Endothelial cell of umbilical vein (primary cell): ENCODE measurements around the gene HMCN1. TPM values are rescaled to one million over a fixed set of nuclear protein-coding genes. Genes with fewer than 3 reads are reported as not detected.

Experiments used
- BruUV-seq: library from RNA; stranded (reverse); fragments of 400-500 nt; replicated peaks from 2 replicates; lab custom pipeline; 2021; lab: Mats Ljungman, UMichigan
- CTCF ChIA-PET: fragments of 300-600, 350-600 bp; sonication (Branson Sonifier 250); formaldehyde crosslinking; loops from one replicate; lab custom pipeline; 2021; ENCODE audit warnings: antibody characterized with exemption, inconsistent platforms; lab: Charles Lee
- POLR2A ChIA-PET: fragments of 300-600, 350-600 bp; sonication (Branson Sonifier 250); formaldehyde crosslinking; loops from one replicate; lab custom pipeline; 2021; ENCODE audit warnings: antibody characterized with exemption, inconsistent platforms; lab: Charles Lee
- DNase-seq: peaks from one replicate; pipeline ENCODE4 v3.0.0-alpha.2; 2011; ENCODE audit warnings: low read depth, low spot score
- FAIRE-seq: peaks from 2 replicates; lab custom pipeline; 2011; peaks lifted over from hg19 to GRCh38; lab: Jason Lieb, UNC
- H2AFZ ChIP-seq: 2 replicates; pipeline ENCODE4 v1.6.0; 2012; ENCODE audit warnings: low read depth, low read length, control low read depth, inconsistent platforms
- H3K27ac ChIP-seq: 2 replicates; pipeline ENCODE4 v1.5.1; 2011; ENCODE audit warnings: low read depth, mild to moderate bottlenecking, control low read depth, low read length, moderate library complexity; ENCODE audit not compliant: insufficient read depth
- H3K27me3 ChIP-seq, 2 experiments: 2 replicates each; pipeline versions ENCODE4 v1.6.0 to v1.6.1; 2011; ENCODE audit warnings: low read length in 2 of 2, mixed read lengths in 1 of 2; ENCODE audit not compliant: control insufficient read depth in 2 of 2, insufficient read depth in 2 of 2
- H3K36me3 ChIP-seq, 2 experiments: 2 replicates in 1 of 2; 3 replicates in 1 of 2; pipeline ENCODE4 v1.5.1; 2011; ENCODE audit warnings: low read length in 2 of 2, mild to moderate bottlenecking in 1 of 2, moderate library complexity in 1 of 2; ENCODE audit not compliant: control insufficient read depth in 2 of 2, insufficient read depth in 2 of 2; ENCODE audit errors: extremely low read depth in 1 of 2
- H3K4me1 ChIP-seq: 3 replicates; pipeline ENCODE4 v1.5.1; 2011; ENCODE audit warnings: mild to moderate bottlenecking, low read length; ENCODE audit not compliant: control insufficient read depth, insufficient read depth; ENCODE audit errors: extremely low read depth
- H3K4me2 ChIP-seq: 2 replicates; pipeline ENCODE4 v1.6.1; 2011; ENCODE audit warnings: low read length, control low read depth, mixed read lengths; ENCODE audit not compliant: insufficient read depth
- H3K4me3 ChIP-seq, 3 experiments: fragments of 200-600 bp in 1 of 3; sonication (generic), shearing (Covaris generic) in 1 of 3; replicated peaks in 1 of 3; 2 replicates each; pipeline ENCODE4 v1.5.1; 2011 to 2016; ENCODE audit warnings: control low read depth in 3 of 3, low read length in 3 of 3, mild to moderate bottlenecking in 2 of 3, inconsistent platforms in 1 of 3, low read depth in 1 of 3, moderate library complexity in 1 of 3; ENCODE audit not compliant: insufficient read depth in 1 of 3
- H3K79me2 ChIP-seq: 2 replicates; pipeline ENCODE4 v1.6.0; 2012; ENCODE audit warnings: low read length, inconsistent platforms; ENCODE audit not compliant: control insufficient read depth, insufficient read depth
- H3K9ac ChIP-seq: replicated peaks from 2 replicates; pipeline ENCODE3; 2011; ENCODE audit warnings: low read length, control low read depth; ENCODE audit not compliant: insufficient read depth; ENCODE audit errors: extremely low read depth
- H3K9me1 ChIP-seq: replicated peaks from 3 replicates; pipeline ENCODE4 v1.6.0; 2011; ENCODE audit warnings: mild to moderate bottlenecking, low read length; ENCODE audit not compliant: control insufficient read depth, insufficient read depth; ENCODE audit errors: extremely low read depth
- H3K9me3 ChIP-seq: replicated peaks from 2 replicates; pipeline ENCODE4 v1.5.1; 2012; ENCODE audit warnings: low read length, inconsistent platforms; ENCODE audit not compliant: control insufficient read depth, insufficient read depth
- H4K20me1 ChIP-seq: replicated peaks from 2 replicates; pipeline ENCODE3; 2011; ENCODE audit warnings: mild to moderate bottlenecking, low read length; ENCODE audit not compliant: control insufficient read depth, insufficient read depth; ENCODE audit errors: extremely low read depth
- CTCF ChIP-seq, 2 donors: IDR thresholded peaks; 1 replicate in 1 of 2; 2 replicates in 1 of 2; pipeline ENCODE4 v1.5.1; 2011; ENCODE audit warnings: low read length in 2 of 2, mild to moderate bottlenecking in 2 of 2, moderate library complexity in 2 of 2, control low read depth in 1 of 2, inconsistent platforms in 1 of 2, low read depth in 1 of 2; ENCODE audit not compliant: insufficient read depth in 1 of 2; ENCODE audit errors: extremely low read depth in 1 of 2
- EZH2 ChIP-seq: IDR thresholded peaks from 2 replicates; pipeline ENCODE4 v1.6.1; 2012; ENCODE audit warnings: borderline replicate concordance, low read depth, mild to moderate bottlenecking, moderate library complexity, low read length, inconsistent platforms; ENCODE audit not compliant: severe bottlenecking
- FOS ChIP-seq: IDR thresholded peaks from 2 replicates; pipeline ENCODE4 v1.6.1; 2011; ENCODE audit warnings: mild to moderate bottlenecking, low read length, moderate library complexity, borderline replicate concordance; ENCODE audit not compliant: insufficient read depth
- GATA2 ChIP-seq: IDR thresholded peaks from 2 replicates; pipeline ENCODE4 v1.7.0; 2011; ENCODE audit warnings: low read depth, mild to moderate bottlenecking, moderate library complexity, mixed read lengths, low read length; ENCODE audit not compliant: insufficient read length, insufficient read depth
- JUN ChIP-seq: IDR thresholded peaks from 2 replicates; pipeline ENCODE4 v1.6.1; 2011; ENCODE audit warnings: borderline replicate concordance, low read depth; ENCODE audit not compliant: insufficient read length, insufficient read depth
- MAX ChIP-seq: IDR thresholded peaks from 2 replicates; pipeline ENCODE4 v1.6.1; 2011; ENCODE audit not compliant: insufficient read depth, insufficient read length
- MYC ChIP-seq: IDR thresholded peaks from one replicate; pipeline ENCODE4 v1.6.1; 2011; ENCODE audit warnings: mild to moderate bottlenecking, low read depth, low read length
- POLR2A ChIP-seq: IDR thresholded peaks from 2 replicates; pipeline ENCODE4 v1.6.1; 2012; ENCODE audit warnings: low read depth, mild to moderate bottlenecking, control low read depth, low read length
- POLR2AphosphoS5 ChIP-seq: IDR thresholded peaks from 2 replicates; pipeline ENCODE4 v1.6.1; 2012; ENCODE audit warnings: low read depth, mild to moderate bottlenecking, control low read depth, low read length, moderate library complexity; ENCODE audit not compliant: insufficient read depth
- dilution Hi-C: fragments of 300-500 bp; cut with MboI; formaldehyde crosslinking; loops from one replicate; pipeline ENCODE4 v1.15.0; 2019; ENCODE audit warnings: low sequenced_read_pairs; ENCODE audit not compliant: extremely low pct_ligation_motif_present
- intact Hi-C: fragments of 100-400 bp; cut with micrococcal nuclease; formaldehyde crosslinking; loops from one replicate; pipeline ENCODE4 v1.10.0; 2022
- polyA plus RNA-seq, 4 experiments: library from polyadenylated mRNA; depleted of rRNA in 3 of 4; stranded (reverse) in 3 of 4; unstranded in 1 of 4; fragments of >200 nt; gene quantifications; 2 replicates each; pipeline versions ENCODE4 v1.2.1 to v1.2.3, GENCODE V29; 2011 to 2012; ENCODE audit warnings: missing spikeins in 1 of 4
- total RNA-seq: library from RNA; stranded (reverse); gene quantifications from 2 replicates; pipeline ENCODE4 v1.2.3, GENCODE V29; 2021

HMCN1 gene
- total and polyA plus RNA-seq, 2 donors (not counting 3 experiments of a cell fraction or from before 2014, with no cell fraction given): 10.3 to 16.0 TPM

- dilution Hi-C loops (no loop called here), intact Hi-C loops (no loop called here)
- H4K20me1 ChIP-seq: no peaks in the 10 kb centered on the region
- no peaks in the 10 kb centered on the region for H3K36me3 ChIP-seq
- H3K9me3 ChIP-seq: no peaks in the 10 kb centered on the region
- ChIA-PET POLR2A (no interaction called here), CTCF (interaction anchor here (0.6 kb wide), 1 partner anchor 35 kb away, joined by 3 read pairs; no protein-coding TSS in a partner anchor)
- H3K27ac ChIP-seq: no peak overlapping the region
- H3K9me1 ChIP-seq: no peaks in the 10 kb centered on the region
- H3K9ac ChIP-seq: no peak overlapping the region
- no peaks in the 10 kb centered on the region for H3K79me2 ChIP-seq
- H3K4me1 ChIP-seq: peaks cover 17% of the 10 kb centered on the region
- FAIRE-seq (no peak), DNase-seq (no peak)
- BruUV-seq: no TSS peak
- no peak for TF ChIP-seq MYC
- no peak for TF ChIP-seq POLR2AphosphoS5
- no peak for TF ChIP-seq CTCF (IDR thresholded peaks at IDR 0.05; ENCODE audit: extremely low read depth in 1 of 2, insufficient read depth in 1 of 2, low read depth in 1 of 2, low read length in 2 of 2)
- no peak for TF ChIP-seq EZH2
- no peak for TF ChIP-seq JUN
- TF ChIP-seq MAX: no peak
- TF ChIP-seq POLR2A: no peak
- no peak for TF ChIP-seq FOS
- TF ChIP-seq GATA2: no peak
- H3K27me3 ChIP-seq: no peaks in the 10 kb centered on the region
- H3K4me3 ChIP-seq: no peak overlapping the region
- H2AFZ ChIP-seq: no peak overlapping the region
- no peak overlapping the region for H3K4me2 ChIP-seq
Measured at GRCh38 chr1:185823467-185823866, 89.3 kb downstream of the HMCN1 start.
